Measurements from ENCODE around the gene ATP12A. TPM values are rescaled to one million over a fixed set of nuclear protein-coding genes. Genes with fewer than 3 reads are reported as not detected.

Gene ATP12A
- total RNA-seq, 1 donor from 2014 or later = not detected

DNA sequence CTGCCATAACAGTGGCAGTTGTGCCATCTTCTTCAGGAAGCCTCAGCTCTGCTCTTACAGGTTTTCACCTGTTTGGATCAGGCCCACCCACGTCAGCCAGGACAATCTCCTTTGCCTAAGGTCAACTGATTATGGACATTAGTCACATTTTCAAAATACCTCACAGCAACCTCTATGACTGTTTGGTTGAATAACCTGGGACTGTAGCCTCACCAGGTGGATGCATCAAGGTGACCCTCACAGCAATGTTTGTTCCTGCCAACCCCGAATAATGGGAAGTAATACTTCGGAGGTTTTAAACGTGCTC, 17.2 kb upstream of the ATP12A start:
- Mint-ChIP-seq H3K9me3 (ENCODE audit: low read depth) (no peaks in the 10 kb centered on the region), H3K4me3 (ENCODE audit: unreplicated experiment) (no peak overlapping the region), H3K27ac (ENCODE audit: unreplicated experiment) (no peak overlapping the region), H3K36me3 (ENCODE audit: low read depth) (no peaks in the 10 kb centered on the region), H3K4me1 (ENCODE audit: low read depth) (no peaks in the 10 kb centered on the region), H3K27me3 (ENCODE audit: low read depth) (peaks cover 8% of the 10 kb centered on the region)
- TF ChIP-seq, protein P1, sequence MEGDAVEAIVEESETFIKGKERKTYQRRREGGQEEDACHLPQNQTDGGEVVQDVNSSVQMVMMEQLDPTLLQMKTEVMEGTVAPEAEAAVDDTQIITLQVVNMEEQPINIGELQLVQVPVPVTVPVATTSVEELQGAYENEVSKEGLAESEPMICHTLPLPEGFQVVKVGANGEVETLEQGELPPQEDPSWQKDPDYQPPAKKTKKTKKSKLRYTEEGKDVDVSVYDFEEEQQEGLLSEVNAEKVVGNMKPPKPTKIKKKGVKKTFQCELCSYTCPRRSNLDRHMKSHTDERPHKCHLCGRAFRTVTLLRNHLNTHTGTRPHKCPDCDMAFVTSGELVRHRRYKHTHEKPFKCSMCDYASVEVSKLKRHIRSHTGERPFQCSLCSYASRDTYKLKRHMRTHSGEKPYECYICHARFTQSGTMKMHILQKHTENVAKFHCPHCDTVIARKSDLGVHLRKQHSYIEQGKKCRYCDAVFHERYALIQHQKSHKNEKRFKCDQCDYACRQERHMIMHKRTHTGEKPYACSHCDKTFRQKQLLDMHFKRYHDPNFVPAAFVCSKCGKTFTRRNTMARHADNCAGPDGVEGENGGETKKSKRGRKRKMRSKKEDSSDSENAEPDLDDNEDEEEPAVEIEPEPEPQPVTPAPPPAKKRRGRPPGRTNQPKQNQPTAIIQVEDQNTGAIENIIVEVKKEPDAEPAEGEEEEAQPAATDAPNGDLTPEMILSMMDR (IDR thresholded peaks at IDR 0.05) = no peak
- DNase-seq (ENCODE audit: low spot score) = no peak

DNA sequence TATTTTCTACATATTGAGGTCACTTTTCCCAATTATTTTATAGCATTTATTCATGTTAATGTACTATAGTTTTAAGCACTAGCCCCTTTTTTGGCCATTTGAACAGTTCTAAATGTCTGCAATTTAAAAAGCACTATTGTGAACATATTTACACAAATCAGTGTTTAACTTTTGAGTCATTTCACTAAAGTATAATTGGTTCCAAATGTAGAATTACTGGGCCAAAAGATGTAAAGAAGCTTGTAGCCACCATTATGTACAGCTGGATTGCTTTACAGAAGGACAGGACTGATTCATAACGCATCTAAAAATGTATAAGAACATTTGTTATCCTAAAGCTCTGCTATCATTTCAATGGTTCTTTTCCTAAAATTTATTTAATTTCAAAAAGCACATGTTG, 16.6 kb upstream of the ATP12A start:
- Mint-ChIP-seq H3K36me3 (ENCODE audit: low read depth) (no peaks in the 10 kb centered on the region), H3K27ac (ENCODE audit: unreplicated experiment) (no peak overlapping the region), H3K27me3 (ENCODE audit: low read depth) (peaks cover 8% of the 10 kb centered on the region), H3K4me3 (ENCODE audit: unreplicated experiment) (no peak overlapping the region), H3K9me3 (ENCODE audit: low read depth) (no peaks in the 10 kb centered on the region), H3K4me1 (ENCODE audit: low read depth) (no peaks in the 10 kb centered on the region)
- TF ChIP-seq, protein P1 (IDR thresholded peaks at IDR 0.05) = no peak
- DNase-seq (ENCODE audit: low spot score) = no peak

DNA sequence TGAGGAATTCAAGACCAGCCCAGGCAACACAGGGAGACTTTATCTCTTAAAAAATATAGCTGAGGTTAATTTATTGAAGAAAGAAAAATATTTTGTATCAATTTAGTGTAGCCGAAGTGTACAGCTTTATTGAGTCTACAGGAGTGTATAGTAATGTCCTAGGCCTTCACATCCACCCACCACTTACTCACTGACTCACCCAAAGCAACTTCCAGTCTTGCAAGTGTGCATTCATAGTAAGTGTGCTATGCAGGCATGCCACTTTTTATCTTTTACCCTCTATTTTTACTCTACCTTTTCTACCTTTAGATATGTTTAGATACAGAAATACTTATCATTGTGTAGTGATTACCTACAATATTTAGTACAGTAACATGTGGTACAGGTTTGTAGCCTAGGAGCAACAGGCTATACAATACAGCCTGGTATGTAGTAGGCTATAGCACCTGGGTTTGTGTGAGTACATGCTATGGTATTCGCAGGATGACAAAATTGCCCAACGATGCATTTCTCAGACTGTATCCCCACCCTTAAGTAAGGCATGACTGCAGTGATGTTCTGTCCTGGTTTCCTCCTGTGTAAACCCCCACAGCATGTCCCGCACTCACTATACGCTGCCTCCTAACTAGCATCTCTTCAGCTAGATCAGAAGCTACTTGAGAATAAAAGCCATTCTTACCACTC, 15.3 kb upstream of the ATP12A start:
- H3K36me3 Mint-ChIP-seq (ENCODE audit: low read depth) = no peaks in the 10 kb centered on the region
- no peak for DNase-seq (ENCODE audit: low spot score)
- H3K27me3 Mint-ChIP-seq (ENCODE audit: low read depth) = peaks cover 4% of the 10 kb centered on the region
- no peak overlapping the region for H3K27ac Mint-ChIP-seq (ENCODE audit: unreplicated experiment)
- H3K4me1 Mint-ChIP-seq (ENCODE audit: low read depth) = no peaks in the 10 kb centered on the region
- H3K4me3 Mint-ChIP-seq (ENCODE audit: unreplicated experiment) = no peak overlapping the region
- H3K9me3 Mint-ChIP-seq (ENCODE audit: low read depth) = no peaks in the 10 kb centered on the region
- TF ChIP-seq, protein P1 (IDR thresholded peaks at IDR 0.05) = no peak

DNA sequence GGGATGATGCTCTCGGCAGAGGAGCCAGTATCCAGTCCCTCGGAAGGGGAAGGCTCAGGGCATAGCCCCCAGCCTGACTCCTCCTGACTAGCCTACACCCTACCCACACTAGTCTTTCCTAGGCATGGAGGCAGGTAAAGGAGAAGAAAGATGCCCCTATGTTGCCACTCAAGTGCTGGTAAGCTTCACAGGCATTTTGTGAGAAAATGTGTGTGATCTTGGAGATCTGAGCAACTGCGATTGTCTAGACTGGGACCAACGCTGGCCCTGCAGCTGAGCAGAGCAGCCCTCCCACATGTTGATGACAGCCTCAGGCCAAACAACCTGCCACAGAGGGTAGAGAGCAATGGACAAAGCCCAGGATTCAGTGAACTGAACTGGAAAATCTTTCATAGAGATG, 11.7 kb upstream of the ATP12A start:
- Mint-ChIP-seq H3K9me3 (ENCODE audit: low read depth) (no peaks in the 10 kb centered on the region), H3K27ac (ENCODE audit: unreplicated experiment) (no peak overlapping the region), H3K27me3 (ENCODE audit: low read depth) (peaks cover 5% of the 10 kb centered on the region), H3K4me1 (ENCODE audit: low read depth) (peaks cover 15% of the 10 kb centered on the region), H3K36me3 (ENCODE audit: low read depth) (no peaks in the 10 kb centered on the region), H3K4me3 (ENCODE audit: unreplicated experiment) (no peak overlapping the region)
- TF ChIP-seq, protein P1 (IDR thresholded peaks at IDR 0.05) = no peak
- DNase-seq (ENCODE audit: low spot score) = no peak

DNA sequence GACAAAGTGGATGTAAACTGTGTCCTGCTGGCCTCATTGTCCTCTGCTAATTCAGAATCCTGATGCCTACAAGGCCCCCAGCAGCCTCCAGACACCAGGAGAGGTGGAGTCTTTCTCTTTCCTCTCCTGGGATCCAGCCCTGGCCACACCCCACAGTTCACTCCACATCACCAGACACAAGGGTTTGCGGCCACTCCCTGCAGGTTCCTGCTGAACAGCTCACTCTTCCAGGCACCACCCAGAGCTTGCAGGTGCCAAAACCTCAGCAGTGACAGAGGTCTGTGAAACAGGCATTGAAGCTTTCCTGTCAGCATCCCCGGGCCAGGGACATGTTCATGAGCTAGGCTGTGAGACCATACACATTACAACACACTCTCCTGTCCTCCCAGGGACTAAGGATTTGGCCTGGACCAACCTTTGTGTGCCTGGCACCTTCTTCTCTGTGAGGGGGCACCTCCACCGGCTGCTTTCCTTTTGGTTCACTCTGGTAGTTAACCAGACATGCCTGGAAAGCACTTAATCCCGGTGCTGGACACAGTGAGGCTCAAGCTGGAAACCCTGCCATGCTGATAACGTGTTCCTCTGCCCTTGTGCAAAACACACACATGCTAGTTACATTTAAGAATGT, 11.1 kb upstream of the ATP12A start:
- H3K27ac Mint-ChIP-seq (ENCODE audit: unreplicated experiment) = no peak overlapping the region
- no peak overlapping the region for H3K4me3 Mint-ChIP-seq (ENCODE audit: unreplicated experiment)
- no peaks in the 10 kb centered on the region for H3K9me3 Mint-ChIP-seq (ENCODE audit: low read depth)
- DNase-seq (ENCODE audit: low spot score) = no peak
- TF ChIP-seq, protein P1 (IDR thresholded peaks at IDR 0.05) = no peak
- no peaks in the 10 kb centered on the region for H3K36me3 Mint-ChIP-seq (ENCODE audit: low read depth)
- peaks cover 5% of the 10 kb centered on the region for H3K27me3 Mint-ChIP-seq (ENCODE audit: low read depth)
- H3K4me1 Mint-ChIP-seq (ENCODE audit: low read depth) = peaks cover 15% of the 10 kb centered on the region

Data from chondrocyte (in vitro differentiated cells).